ENCODE results near the gene KCTD19. TPM values are rescaled to one million over a fixed set of nuclear protein-coding genes. Genes with fewer than 3 reads are reported as not detected.

KCTD19 gene
- polyA plus RNA-seq, 1 donor (not counting 4 experiments of a cell fraction or from before 2014, with no cell fraction given): not detected

DNA sequence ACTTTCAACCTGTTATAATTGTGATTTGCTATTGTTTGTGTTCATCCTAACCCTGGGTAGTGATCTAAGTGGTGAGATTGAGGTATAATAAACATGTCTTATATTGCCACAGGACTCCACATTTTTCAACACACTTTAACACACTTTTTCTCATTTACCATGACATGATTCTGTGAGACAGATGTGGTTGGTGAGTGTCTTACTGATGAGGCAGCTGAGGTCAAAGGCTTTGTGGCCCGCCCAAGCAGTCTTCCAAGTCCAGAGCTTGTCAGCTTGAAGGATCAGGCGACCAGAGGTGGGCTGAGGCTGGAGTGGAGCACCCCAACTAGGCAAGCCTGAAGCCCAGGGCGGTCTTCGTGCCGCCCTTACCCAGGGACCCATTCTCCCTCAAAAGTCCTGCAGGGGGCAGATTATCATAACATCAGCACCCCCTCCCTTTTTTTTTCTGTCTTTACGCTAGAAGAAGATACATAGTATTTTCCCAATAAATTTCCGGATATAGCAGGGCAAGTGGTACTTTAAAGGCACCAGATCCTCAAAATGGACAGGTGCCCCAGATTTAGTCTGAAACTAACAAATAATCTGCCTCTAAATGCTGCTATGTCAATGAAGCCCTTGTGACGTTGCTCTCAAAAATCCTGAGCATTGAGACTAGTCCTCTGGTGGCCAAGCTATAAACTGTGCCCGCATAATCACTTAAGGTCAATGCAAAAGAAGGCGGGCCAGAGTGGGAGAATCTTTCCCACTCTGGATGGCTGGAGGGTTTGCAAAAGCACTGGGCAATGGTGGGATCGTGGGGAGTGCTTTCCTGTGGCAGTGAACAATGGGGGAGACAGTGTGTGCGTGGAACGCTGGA lies 21.1 kb downstream of the KCTD19 start:
- Histone ChIP-seq H3K36me3 (ENCODE audit: control insufficient read depth in 2 of 2, extremely low read depth in 1 of 2, insufficient read depth in 2 of 2, low read length in 2 of 2) (no peaks in the 10 kb centered on the region), H3K9me3 (ENCODE audit: control insufficient read depth, low read depth, low read length) (no peaks in the 10 kb centered on the region), H3K9ac (ENCODE audit: control insufficient read depth, extremely low read depth, insufficient read depth, low read length) (no peak overlapping the region), H3K79me2 (ENCODE audit: control insufficient read depth, insufficient read depth, low read length) (no peaks in the 10 kb centered on the region), H3K4me3 (ENCODE audit: control insufficient read depth in 2 of 3, extremely low read depth in 1 of 3, insufficient read depth in 2 of 3, low read depth in 1 of 3, low read length in 3 of 3) (no peak overlapping the region), H2AFZ (ENCODE audit: control insufficient read depth, low read length) (no peak overlapping the region), H3K27ac (ENCODE audit: control insufficient read depth, insufficient read depth, low read length) (no peak overlapping the region), H4K20me1 (ENCODE audit: control insufficient read depth, extremely low read depth, insufficient read depth, low read length) (no peaks in the 10 kb centered on the region), H3K9me1 (ENCODE audit: control insufficient read depth, extremely low read depth, insufficient read depth, low read length) (no peaks in the 10 kb centered on the region), H3K27me3 (ENCODE audit: control insufficient read depth, extremely low read depth, insufficient read depth, low read length) (peaks cover 7% of the 10 kb centered on the region), H3K4me2 (ENCODE audit: control insufficient read depth, extremely low read depth, insufficient read depth, low read depth, low read length) (no peak overlapping the region), H3K4me1 (ENCODE audit: control insufficient read depth, extremely low read depth, insufficient read depth, low read length) (no peaks in the 10 kb centered on the region)
- dilution Hi-C loops (cut with MboI; ENCODE audit: extremely low pct_ligation_motif_present, low sequenced_read_pairs): no loop called here
- FAIRE-seq: no peak
- DNase-seq (ENCODE audit: low read depth, low spot score): no peak
- TF ChIP-seq, protein P1, sequence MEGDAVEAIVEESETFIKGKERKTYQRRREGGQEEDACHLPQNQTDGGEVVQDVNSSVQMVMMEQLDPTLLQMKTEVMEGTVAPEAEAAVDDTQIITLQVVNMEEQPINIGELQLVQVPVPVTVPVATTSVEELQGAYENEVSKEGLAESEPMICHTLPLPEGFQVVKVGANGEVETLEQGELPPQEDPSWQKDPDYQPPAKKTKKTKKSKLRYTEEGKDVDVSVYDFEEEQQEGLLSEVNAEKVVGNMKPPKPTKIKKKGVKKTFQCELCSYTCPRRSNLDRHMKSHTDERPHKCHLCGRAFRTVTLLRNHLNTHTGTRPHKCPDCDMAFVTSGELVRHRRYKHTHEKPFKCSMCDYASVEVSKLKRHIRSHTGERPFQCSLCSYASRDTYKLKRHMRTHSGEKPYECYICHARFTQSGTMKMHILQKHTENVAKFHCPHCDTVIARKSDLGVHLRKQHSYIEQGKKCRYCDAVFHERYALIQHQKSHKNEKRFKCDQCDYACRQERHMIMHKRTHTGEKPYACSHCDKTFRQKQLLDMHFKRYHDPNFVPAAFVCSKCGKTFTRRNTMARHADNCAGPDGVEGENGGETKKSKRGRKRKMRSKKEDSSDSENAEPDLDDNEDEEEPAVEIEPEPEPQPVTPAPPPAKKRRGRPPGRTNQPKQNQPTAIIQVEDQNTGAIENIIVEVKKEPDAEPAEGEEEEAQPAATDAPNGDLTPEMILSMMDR (optimal IDR thresholded peaks at IDR 0.05 in 1 of 3, IDR thresholded peaks at IDR 0.05 in 1 of 3, conservative IDR thresholded peaks at IDR 0.05 in 1 of 3; ENCODE audit: extremely low read depth in 1 of 3, insufficient read depth in 2 of 3, low read length in 3 of 3): no peak
- no peak for TF ChIP-seq EZH2 (IDR thresholded peaks at IDR 0.05; ENCODE audit: low read length)

DNA sequence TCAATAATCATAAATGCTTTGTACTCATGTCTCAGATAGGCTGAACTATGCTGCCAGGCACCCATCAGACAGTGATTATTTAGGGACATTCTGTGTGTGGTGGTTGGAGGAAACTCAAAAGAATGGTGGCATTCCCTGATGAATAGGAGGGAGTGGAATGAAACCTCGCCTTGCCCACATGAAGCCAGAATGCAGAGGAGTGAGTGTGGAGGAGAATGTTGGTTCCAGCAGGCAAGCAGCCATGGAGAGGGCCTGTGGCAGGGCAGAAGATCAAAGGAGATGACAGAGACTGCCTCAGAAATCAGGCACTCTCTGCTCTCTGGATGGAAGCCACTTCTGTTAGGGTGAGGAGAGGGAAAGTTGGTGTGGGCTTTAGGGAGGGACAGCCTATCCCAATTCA lies 22.5 kb downstream of the KCTD19 start:
- Histone ChIP-seq H3K9me3 (ENCODE audit: control insufficient read depth, low read depth, low read length) (no peaks in the 10 kb centered on the region), H3K4me1 (ENCODE audit: control insufficient read depth, extremely low read depth, insufficient read depth, low read length) (no peaks in the 10 kb centered on the region), H3K36me3 (ENCODE audit: control insufficient read depth in 2 of 2, extremely low read depth in 1 of 2, insufficient read depth in 2 of 2, low read length in 2 of 2) (no peaks in the 10 kb centered on the region), H3K27ac (ENCODE audit: control insufficient read depth, insufficient read depth, low read length) (no peak overlapping the region), H3K79me2 (ENCODE audit: control insufficient read depth, insufficient read depth, low read length) (no peaks in the 10 kb centered on the region), H3K9ac (ENCODE audit: control insufficient read depth, extremely low read depth, insufficient read depth, low read length) (no peak overlapping the region), H3K9me1 (ENCODE audit: control insufficient read depth, extremely low read depth, insufficient read depth, low read length) (no peaks in the 10 kb centered on the region), H3K4me2 (ENCODE audit: control insufficient read depth, extremely low read depth, insufficient read depth, low read depth, low read length) (no peak overlapping the region), H4K20me1 (ENCODE audit: control insufficient read depth, extremely low read depth, insufficient read depth, low read length) (no peaks in the 10 kb centered on the region), H3K27me3 (ENCODE audit: control insufficient read depth, extremely low read depth, insufficient read depth, low read length) (peaks cover 10% of the 10 kb centered on the region), H3K4me3 (ENCODE audit: control insufficient read depth in 2 of 3, extremely low read depth in 1 of 3, insufficient read depth in 2 of 3, low read depth in 1 of 3, low read length in 3 of 3) (no peak overlapping the region), H2AFZ (ENCODE audit: control insufficient read depth, low read length) (no peak overlapping the region)
- DNase-seq (ENCODE audit: low read depth, low spot score) (no peak), FAIRE-seq (no peak)
- TF ChIP-seq EZH2 (IDR thresholded peaks at IDR 0.05; ENCODE audit: low read length): no peak
- TF ChIP-seq, protein P1 (optimal IDR thresholded peaks at IDR 0.05 in 1 of 3, IDR thresholded peaks at IDR 0.05 in 1 of 3, conservative IDR thresholded peaks at IDR 0.05 in 1 of 3; ENCODE audit: extremely low read depth in 1 of 3, insufficient read depth in 2 of 3, low read length in 3 of 3): no peak
- dilution Hi-C loops (cut with MboI; ENCODE audit: extremely low pct_ligation_motif_present, low sequenced_read_pairs): no loop called here

Data from keratinocyte (primary cell).